Measurements from ENCODE around the gene C1orf141.

Gene C1orf141

DNA sequence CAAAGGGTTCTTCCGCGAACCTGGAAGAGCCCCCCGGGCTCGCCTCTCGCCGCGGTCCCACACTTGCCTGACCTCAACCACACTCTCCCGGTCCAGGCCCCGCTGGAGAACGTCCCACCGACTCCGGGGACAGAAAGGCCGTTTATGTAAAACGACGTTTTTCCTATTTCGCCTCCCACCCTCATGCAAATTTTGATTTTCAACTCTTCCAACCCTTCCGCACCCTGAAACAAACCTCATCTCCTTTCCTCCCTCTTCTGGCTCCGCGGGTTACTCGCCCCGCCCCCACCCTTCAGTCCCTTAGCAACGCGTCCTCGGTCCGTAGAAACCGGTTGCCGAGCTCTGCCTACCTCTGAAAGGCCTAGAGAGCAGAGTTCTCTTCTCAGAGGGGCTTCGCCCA is at the start of gene C1orf141:
Gene C1orf141, minus strand, starts transcription at position 276 of the 400 bp plus-strand sequence. CDS start 7,730 bp downstream, outside the sequence.
- no peaks in the 10 kb centered on the region for H3K36me3 ChIP-seq (ENCODE audit: control insufficient read depth in 5 of 5, insufficient read depth in 5 of 5, low read length in 5 of 5)
- H3K9me3 ChIP-seq (ENCODE audit: control insufficient read depth in 5 of 5, low read length in 5 of 5): no peaks in the 10 kb centered on the region
- H3K27me3 ChIP-seq (ENCODE audit: control insufficient read depth in 5 of 5, insufficient read depth in 4 of 5, low read length in 5 of 5): no peaks in the 10 kb centered on the region
- no peak within 1 kb of the TSS for H3K27ac ChIP-seq (ENCODE audit: low read depth, low read length)
- H3K9ac ChIP-seq (ENCODE audit: low read length in 5 of 5): peak within 1 kb of the TSS in 1 of 5 donors; percentile 47
- H3K4me1 ChIP-seq (ENCODE audit: control insufficient read depth in 5 of 5, insufficient read depth in 5 of 5, low read length in 5 of 5): peaks cover 0 to 14% (median 11%) of the 10 kb centered on the region in 5 donors
- peak within 1 kb of the TSS; percentile 26 to 75 (median 47) for H3K4me3 ChIP-seq (ENCODE audit: low read depth in 1 of 5, low read length in 5 of 5)

DNA sequence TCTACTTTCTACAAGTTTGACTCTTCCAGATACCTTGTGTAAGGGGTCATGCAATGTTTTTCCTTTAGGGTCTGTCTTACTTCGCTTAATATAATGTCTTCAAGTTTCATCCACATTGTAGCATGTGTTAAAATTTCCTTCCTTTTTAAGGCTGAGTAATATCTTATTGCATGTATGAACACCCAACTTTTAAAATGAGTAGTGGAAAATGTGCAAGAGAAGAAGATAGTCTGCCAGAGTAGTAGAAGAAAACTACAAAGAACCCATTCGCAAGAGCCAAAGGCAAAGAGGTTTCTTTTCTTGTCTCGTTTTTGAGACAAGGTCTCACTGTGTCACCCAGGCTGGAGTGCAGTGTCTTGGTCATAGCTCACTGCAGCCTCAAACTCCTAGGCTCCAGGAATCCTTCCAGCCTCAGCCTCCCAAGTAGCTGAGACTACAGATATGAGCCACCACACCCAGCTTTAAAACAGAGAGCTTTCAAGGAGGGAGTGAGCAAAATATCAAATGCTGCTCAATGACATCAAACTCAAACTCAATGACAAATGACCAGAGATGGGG is 40.8 kb upstream of the C1orf141 start:
- no peak overlapping the region for H3K9ac ChIP-seq (ENCODE audit: low read length in 5 of 5)
- H3K4me1 ChIP-seq (ENCODE audit: control insufficient read depth in 5 of 5, insufficient read depth in 5 of 5, low read length in 5 of 5): no peaks in the 10 kb centered on the region
- no peaks in the 10 kb centered on the region for H3K36me3 ChIP-seq (ENCODE audit: control insufficient read depth in 5 of 5, insufficient read depth in 5 of 5, low read length in 5 of 5)
- no peak overlapping the region for H3K27ac ChIP-seq (ENCODE audit: low read depth, low read length)
- no peak overlapping the region for H3K4me3 ChIP-seq (ENCODE audit: low read depth in 1 of 5, low read length in 5 of 5)
- no peaks in the 10 kb centered on the region for H3K9me3 ChIP-seq (ENCODE audit: control insufficient read depth in 5 of 5, low read length in 5 of 5)
- H3K27me3 ChIP-seq (ENCODE audit: control insufficient read depth in 5 of 5, insufficient read depth in 4 of 5, low read length in 5 of 5): no peaks in the 10 kb centered on the region

DNA sequence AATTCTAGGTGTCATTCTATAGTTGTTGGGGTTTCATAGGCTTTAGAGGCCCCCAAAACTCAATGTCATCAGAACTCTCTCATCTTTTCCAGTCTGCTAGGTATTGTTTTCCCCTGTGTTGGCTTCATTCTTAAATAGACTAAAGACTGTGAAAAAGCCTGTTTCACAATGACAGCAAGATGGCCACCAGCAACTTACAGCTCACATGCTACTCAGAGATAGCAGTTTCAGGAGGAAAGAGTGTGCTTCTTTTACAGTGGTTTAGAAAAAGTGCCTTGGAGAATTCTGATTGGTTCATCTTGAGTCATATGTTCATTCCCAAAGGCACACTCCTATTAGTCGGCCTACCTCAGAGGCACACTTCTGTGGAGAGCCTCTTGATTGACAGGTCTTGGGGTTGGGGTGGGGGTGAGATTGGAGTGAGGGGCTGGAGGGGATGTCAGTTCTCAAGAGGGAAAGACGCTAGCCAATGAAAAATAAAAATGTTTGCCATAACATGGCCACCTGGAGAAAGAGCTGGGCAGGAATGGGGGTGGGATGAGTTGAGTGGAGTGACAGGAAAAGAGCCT is 40.0 kb upstream of the C1orf141 start:
- no peak overlapping the region for H3K4me3 ChIP-seq (ENCODE audit: low read depth in 1 of 5, low read length in 5 of 5)
- H3K27ac ChIP-seq (ENCODE audit: low read depth, low read length): no peak overlapping the region
- H3K9ac ChIP-seq (ENCODE audit: low read length in 5 of 5): no peak overlapping the region
- H3K27me3 ChIP-seq (ENCODE audit: control insufficient read depth in 5 of 5, insufficient read depth in 4 of 5, low read length in 5 of 5): no peaks in the 10 kb centered on the region
- no peaks in the 10 kb centered on the region for H3K9me3 ChIP-seq (ENCODE audit: control insufficient read depth in 5 of 5, low read length in 5 of 5)
- H3K36me3 ChIP-seq (ENCODE audit: control insufficient read depth in 5 of 5, insufficient read depth in 5 of 5, low read length in 5 of 5): no peaks in the 10 kb centered on the region
- no peaks in the 10 kb centered on the region for H3K4me1 ChIP-seq (ENCODE audit: control insufficient read depth in 5 of 5, insufficient read depth in 5 of 5, low read length in 5 of 5)

DNA sequence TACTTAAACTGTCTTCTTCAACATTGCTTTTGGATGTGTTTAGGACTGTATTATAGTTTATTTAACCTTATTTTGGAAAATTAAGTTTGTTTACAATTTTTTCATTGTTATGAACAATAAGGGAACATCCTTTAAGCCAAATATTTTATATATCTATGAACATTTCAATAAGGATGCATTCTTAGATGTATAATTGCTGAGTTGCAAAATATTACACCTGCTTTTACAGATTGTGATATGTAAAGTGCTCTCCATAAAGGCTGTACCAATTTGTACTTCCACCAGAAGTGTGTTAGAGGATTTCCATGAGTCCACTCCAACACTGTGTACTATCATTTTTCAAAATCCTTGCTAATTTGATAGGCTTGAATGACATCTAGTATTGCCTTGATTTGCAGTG is 39.2 kb upstream of the C1orf141 start:
- H3K9ac ChIP-seq (ENCODE audit: low read length in 5 of 5): no peak overlapping the region
- no peaks in the 10 kb centered on the region for H3K36me3 ChIP-seq (ENCODE audit: control insufficient read depth in 5 of 5, insufficient read depth in 5 of 5, low read length in 5 of 5)
- no peaks in the 10 kb centered on the region for H3K9me3 ChIP-seq (ENCODE audit: control insufficient read depth in 5 of 5, low read length in 5 of 5)
- no peaks in the 10 kb centered on the region for H3K27me3 ChIP-seq (ENCODE audit: control insufficient read depth in 5 of 5, insufficient read depth in 4 of 5, low read length in 5 of 5)
- H3K27ac ChIP-seq (ENCODE audit: low read depth, low read length): no peak overlapping the region
- no peak overlapping the region for H3K4me3 ChIP-seq (ENCODE audit: low read depth in 1 of 5, low read length in 5 of 5)
- no peaks in the 10 kb centered on the region for H3K4me1 ChIP-seq (ENCODE audit: control insufficient read depth in 5 of 5, insufficient read depth in 5 of 5, low read length in 5 of 5)

DNA sequence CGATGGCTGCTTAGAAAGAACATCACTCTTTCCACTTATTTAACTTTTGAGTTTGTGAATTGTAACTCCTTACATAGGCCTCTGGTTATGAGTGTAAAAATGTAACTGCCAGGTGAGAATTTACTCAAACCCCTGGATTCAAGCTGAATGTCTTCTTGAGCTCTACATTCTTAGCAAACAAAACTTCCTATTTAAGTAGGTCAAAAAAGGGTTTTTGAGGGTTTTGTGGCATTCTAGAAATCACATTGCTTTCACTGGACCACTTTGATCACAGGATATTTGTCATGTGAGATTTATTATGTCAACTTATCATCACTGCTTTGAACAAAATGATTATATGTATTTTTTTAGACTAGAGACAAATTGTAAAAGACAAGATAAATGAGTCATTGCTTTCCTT is 37.2 kb upstream of the C1orf141 start:
- H3K27ac ChIP-seq (ENCODE audit: low read depth, low read length): no peak overlapping the region
- H3K9me3 ChIP-seq (ENCODE audit: control insufficient read depth in 5 of 5, low read length in 5 of 5): no peaks in the 10 kb centered on the region
- H3K4me3 ChIP-seq (ENCODE audit: low read depth in 1 of 5, low read length in 5 of 5): no peak overlapping the region
- no peaks in the 10 kb centered on the region for H3K4me1 ChIP-seq (ENCODE audit: control insufficient read depth in 5 of 5, insufficient read depth in 5 of 5, low read length in 5 of 5)
- no peaks in the 10 kb centered on the region for H3K27me3 ChIP-seq (ENCODE audit: control insufficient read depth in 5 of 5, insufficient read depth in 4 of 5, low read length in 5 of 5)
- H3K36me3 ChIP-seq (ENCODE audit: control insufficient read depth in 5 of 5, insufficient read depth in 5 of 5, low read length in 5 of 5): no peaks in the 10 kb centered on the region
- H3K9ac ChIP-seq (ENCODE audit: low read length in 5 of 5): no peak overlapping the region

DNA sequence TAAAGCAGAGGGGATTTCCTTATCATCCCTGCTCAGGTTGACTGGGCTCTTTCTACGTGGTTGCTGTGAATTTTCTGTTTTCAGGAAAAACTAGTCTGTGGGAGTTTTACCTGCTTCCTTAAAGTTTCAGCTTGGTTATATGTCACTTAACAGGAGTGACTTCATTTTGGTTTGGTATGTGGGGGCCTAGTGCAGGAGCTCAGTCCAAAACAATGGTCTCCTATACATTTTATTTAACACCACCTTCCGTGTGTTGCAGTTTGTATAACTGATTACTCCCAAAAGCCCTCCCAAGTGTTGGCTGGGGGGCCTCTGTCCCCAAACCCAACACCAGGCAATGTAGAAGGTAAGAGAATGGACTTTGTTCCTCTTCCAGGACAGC is 36.8 kb upstream of the C1orf141 start:
- Histone ChIP-seq H3K4me1 (ENCODE audit: control insufficient read depth in 5 of 5, insufficient read depth in 5 of 5, low read length in 5 of 5) (no peaks in the 10 kb centered on the region), H3K36me3 (ENCODE audit: control insufficient read depth in 5 of 5, insufficient read depth in 5 of 5, low read length in 5 of 5) (no peaks in the 10 kb centered on the region), H3K9ac (ENCODE audit: low read length in 5 of 5) (no peak overlapping the region), H3K27me3 (ENCODE audit: control insufficient read depth in 5 of 5, insufficient read depth in 4 of 5, low read length in 5 of 5) (no peaks in the 10 kb centered on the region), H3K9me3 (ENCODE audit: control insufficient read depth in 5 of 5, low read length in 5 of 5) (no peaks in the 10 kb centered on the region), H3K27ac (ENCODE audit: low read depth, low read length) (no peak overlapping the region), H3K4me3 (ENCODE audit: low read depth in 1 of 5, low read length in 5 of 5) (no peak overlapping the region)

DNA sequence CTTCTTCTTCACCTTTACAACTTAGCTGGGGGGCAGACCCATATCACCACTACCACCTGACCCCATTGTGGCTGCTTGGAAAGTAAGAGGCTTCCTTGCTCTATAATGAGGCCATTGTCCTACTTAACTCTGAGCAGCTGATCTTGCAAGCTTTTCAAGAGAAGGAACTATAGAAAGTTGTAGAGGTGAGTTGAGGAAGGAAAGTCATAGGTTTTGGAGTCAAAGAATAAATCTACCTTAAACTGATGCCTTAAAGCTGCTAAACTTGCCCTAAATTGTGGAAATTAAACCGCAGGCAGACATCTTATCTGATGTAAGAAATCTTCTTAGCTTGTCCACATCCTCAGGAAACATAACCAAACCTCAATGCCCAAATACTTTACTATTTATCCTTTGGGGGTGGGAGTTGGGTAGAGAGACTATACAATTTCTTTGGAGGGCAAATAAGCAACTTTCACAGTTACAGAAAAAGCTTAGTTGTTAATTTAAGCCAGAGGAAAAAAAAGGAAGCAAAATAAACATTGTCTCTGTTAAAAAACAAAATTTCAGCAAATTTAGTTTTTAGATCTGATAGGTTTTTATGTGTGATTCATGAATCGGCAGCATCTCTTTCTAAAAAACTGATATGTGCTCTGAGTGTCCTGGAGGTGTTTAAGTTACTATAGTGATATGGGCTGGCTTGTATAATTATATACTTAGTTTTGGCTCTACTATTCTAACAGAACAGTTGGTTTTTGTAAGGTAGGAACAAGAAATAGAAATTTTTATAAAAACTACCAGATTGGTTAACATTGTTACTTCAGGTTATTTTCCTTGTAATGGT is 36.2 kb upstream of the C1orf141 start:
- no peaks in the 10 kb centered on the region for H3K27me3 ChIP-seq (ENCODE audit: control insufficient read depth in 5 of 5, insufficient read depth in 4 of 5, low read length in 5 of 5)
- H3K4me1 ChIP-seq (ENCODE audit: control insufficient read depth in 5 of 5, insufficient read depth in 5 of 5, low read length in 5 of 5): no peaks in the 10 kb centered on the region
- no peaks in the 10 kb centered on the region for H3K9me3 ChIP-seq (ENCODE audit: control insufficient read depth in 5 of 5, low read length in 5 of 5)
- no peak overlapping the region for H3K9ac ChIP-seq (ENCODE audit: low read length in 5 of 5)
- H3K27ac ChIP-seq (ENCODE audit: low read depth, low read length): no peak overlapping the region
- H3K4me3 ChIP-seq (ENCODE audit: low read depth in 1 of 5, low read length in 5 of 5): no peak overlapping the region
- H3K36me3 ChIP-seq (ENCODE audit: control insufficient read depth in 5 of 5, insufficient read depth in 5 of 5, low read length in 5 of 5): no peaks in the 10 kb centered on the region

DNA sequence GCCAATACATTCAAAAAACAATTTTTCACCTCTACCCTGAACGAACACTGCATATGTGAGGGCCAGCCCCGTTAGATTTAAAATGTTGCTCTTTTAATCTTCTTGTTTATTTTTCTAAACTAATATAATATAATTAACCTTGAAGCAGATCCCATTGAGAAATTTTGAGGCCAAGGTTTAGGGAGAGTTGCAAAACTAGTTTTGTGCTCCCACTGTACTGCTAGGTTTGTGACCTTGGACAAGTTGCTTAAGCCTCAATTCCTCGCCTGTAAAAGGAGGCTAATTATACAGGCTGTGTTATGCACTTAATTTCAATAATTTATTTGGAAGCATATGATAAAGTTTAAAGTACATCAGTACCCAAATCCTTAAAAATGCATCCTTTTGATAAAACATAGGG is 35.2 kb upstream of the C1orf141 start:
- Histone ChIP-seq H3K4me1 (ENCODE audit: control insufficient read depth in 5 of 5, insufficient read depth in 5 of 5, low read length in 5 of 5) (no peaks in the 10 kb centered on the region), H3K27ac (ENCODE audit: low read depth, low read length) (no peak overlapping the region), H3K4me3 (ENCODE audit: low read depth in 1 of 5, low read length in 5 of 5) (no peak overlapping the region), H3K36me3 (ENCODE audit: control insufficient read depth in 5 of 5, insufficient read depth in 5 of 5, low read length in 5 of 5) (no peaks in the 10 kb centered on the region), H3K27me3 (ENCODE audit: control insufficient read depth in 5 of 5, insufficient read depth in 4 of 5, low read length in 5 of 5) (no peaks in the 10 kb centered on the region), H3K9ac (ENCODE audit: low read length in 5 of 5) (no peak overlapping the region), H3K9me3 (ENCODE audit: control insufficient read depth in 5 of 5, low read length in 5 of 5) (peaks cover 0 to 4% (median 0%) of the 10 kb centered on the region in 5 donors)

DNA sequence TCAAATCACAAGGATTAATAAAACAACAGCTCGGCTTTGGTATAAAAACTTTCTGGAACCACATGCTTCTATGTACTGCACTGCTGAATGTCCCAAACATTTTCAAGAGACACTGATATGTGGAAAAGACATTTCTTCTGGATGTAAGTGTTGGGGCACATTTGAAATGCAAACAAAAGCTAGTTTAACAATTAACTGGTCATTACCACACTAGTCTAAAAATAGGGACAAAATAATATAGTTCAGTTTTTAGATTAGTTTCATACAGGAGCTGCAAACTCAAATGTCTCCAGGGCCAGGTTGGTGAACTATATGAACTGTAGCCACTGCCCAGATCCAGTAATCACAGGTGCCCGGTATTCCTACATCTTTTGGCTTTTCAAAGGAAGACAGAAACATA is 34.7 kb upstream of the C1orf141 start:
- Histone ChIP-seq H3K4me3 (ENCODE audit: low read depth in 1 of 5, low read length in 5 of 5) (no peak overlapping the region), H3K9me3 (ENCODE audit: control insufficient read depth in 5 of 5, low read length in 5 of 5) (peaks cover 0 to 4% (median 0%) of the 10 kb centered on the region in 5 donors), H3K4me1 (ENCODE audit: control insufficient read depth in 5 of 5, insufficient read depth in 5 of 5, low read length in 5 of 5) (no peaks in the 10 kb centered on the region), H3K9ac (ENCODE audit: low read length in 5 of 5) (no peak overlapping the region), H3K27me3 (ENCODE audit: control insufficient read depth in 5 of 5, insufficient read depth in 4 of 5, low read length in 5 of 5) (no peaks in the 10 kb centered on the region), H3K36me3 (ENCODE audit: control insufficient read depth in 5 of 5, insufficient read depth in 5 of 5, low read length in 5 of 5) (no peaks in the 10 kb centered on the region), H3K27ac (ENCODE audit: low read depth, low read length) (no peak overlapping the region)

DNA sequence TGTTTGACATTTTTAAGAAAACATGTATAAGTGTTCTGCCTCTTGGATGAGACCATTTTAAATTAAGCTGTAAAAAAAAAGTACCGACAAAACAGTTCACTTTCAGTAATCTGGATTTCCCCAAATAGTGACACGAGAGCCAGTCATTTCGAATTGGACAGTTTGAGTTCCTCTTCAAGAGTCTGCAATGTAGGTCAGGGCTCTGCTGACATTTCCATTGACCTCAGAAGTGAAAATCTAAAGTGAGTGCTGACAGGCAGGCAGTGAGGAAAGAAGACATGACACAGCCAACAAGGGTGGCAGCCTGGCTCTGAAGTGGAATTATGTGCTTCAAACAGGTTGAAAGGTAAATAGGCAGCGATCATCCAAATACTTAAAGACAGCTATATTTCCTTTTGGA is 31.4 kb upstream of the C1orf141 start, which contains the start of gene IL23R:
Gene IL23R, plus strand, starts transcription at position 259 of the 400 bp plus-strand sequence. CDS start 1,667 bp downstream, outside the sequence.
- no peak within 1 kb of the TSS for H3K27ac ChIP-seq (ENCODE audit: low read depth, low read length)
- H3K36me3 ChIP-seq (ENCODE audit: control insufficient read depth in 5 of 5, insufficient read depth in 5 of 5, low read length in 5 of 5): no peaks in the 10 kb centered on the region
- H3K27me3 ChIP-seq (ENCODE audit: control insufficient read depth in 5 of 5, insufficient read depth in 4 of 5, low read length in 5 of 5): no peaks in the 10 kb centered on the region
- peaks cover 0 to 4% (median 0%) of the 10 kb centered on the region in 5 donors for H3K9me3 ChIP-seq (ENCODE audit: control insufficient read depth in 5 of 5, low read length in 5 of 5)
- H3K4me1 ChIP-seq (ENCODE audit: control insufficient read depth in 5 of 5, insufficient read depth in 5 of 5, low read length in 5 of 5): no peaks in the 10 kb centered on the region
- no peak within 1 kb of the TSS for H3K9ac ChIP-seq (ENCODE audit: low read length in 5 of 5)
- H3K4me3 ChIP-seq (ENCODE audit: low read depth in 1 of 5, low read length in 5 of 5): no peak within 1 kb of the TSS

Data from subcutaneous abdominal adipose tissue (tissue), 5 donors.